ENCODE measurements around the gene ZNF804A.
A peak's percentile ranks its signal among the peaks of the same experiment; 100 is the strongest.

The ZNF804A gene

DNA sequence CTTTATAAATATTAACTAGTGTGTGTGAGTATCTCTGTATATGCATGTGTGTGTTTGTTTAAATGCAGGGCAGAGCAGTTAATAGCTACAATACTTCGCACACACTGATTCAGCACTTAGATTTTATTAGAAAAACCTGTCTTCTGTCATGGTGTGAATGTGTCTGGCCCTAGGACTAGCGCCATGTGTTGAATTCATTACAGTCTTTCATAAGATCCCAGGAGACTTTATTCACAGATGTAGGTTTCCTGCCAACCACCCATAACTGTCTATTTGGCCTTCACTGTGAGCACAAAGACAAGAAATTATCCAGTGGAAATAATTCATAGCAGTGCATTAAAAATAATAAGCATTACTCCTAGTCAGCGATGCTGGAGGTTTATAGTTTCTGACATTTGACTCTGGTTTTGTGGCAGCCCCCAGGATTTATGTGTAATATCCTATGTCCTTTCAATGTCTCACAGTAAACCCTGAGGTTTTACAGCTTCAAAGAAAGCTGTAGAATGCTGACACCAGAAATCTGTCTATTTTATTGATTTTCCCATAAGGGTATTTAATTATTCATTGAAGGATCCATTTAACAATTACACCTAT lies 93.9 kb downstream of the ZNF804A start (continued):
- TF ChIP-seq, protein P1, sequence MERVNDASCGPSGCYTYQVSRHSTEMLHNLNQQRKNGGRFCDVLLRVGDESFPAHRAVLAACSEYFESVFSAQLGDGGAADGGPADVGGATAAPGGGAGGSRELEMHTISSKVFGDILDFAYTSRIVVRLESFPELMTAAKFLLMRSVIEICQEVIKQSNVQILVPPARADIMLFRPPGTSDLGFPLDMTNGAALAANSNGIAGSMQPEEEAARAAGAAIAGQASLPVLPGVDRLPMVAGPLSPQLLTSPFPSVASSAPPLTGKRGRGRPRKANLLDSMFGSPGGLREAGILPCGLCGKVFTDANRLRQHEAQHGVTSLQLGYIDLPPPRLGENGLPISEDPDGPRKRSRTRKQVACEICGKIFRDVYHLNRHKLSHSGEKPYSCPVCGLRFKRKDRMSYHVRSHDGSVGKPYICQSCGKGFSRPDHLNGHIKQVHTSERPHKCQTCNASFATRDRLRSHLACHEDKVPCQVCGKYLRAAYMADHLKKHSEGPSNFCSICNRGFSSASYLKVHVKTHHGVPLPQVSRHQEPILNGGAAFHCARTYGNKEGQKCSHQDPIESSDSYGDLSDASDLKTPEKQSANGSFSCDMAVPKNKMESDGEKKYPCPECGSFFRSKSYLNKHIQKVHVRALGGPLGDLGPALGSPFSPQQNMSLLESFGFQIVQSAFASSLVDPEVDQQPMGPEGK (CRISPR knock-in tag; IDR thresholded peaks at IDR 0.05; ENCODE audit: borderline replicate concordance), result no peak
- TF ChIP-seq, protein P2, sequence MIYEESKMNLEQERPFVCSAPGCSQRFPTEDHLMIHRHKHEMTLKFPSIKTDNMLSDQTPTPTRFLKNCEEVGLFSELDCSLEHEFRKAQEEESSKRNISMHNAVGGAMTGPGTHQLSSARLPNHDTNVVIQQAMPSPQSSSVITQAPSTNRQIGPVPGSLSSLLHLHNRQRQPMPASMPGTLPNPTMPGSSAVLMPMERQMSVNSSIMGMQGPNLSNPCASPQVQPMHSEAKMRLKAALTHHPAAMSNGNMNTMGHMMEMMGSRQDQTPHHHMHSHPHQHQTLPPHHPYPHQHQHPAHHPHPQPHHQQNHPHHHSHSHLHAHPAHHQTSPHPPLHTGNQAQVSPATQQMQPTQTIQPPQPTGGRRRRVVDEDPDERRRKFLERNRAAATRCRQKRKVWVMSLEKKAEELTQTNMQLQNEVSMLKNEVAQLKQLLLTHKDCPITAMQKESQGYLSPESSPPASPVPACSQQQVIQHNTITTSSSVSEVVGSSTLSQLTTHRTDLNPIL (CRISPR knock-in tag; IDR thresholded peaks at IDR 0.05; ENCODE audit: low read depth), result no peak
- TF ChIP-seq ZNF70 (CRISPR knock-in tag; IDR thresholded peaks at IDR 0.05) (no peak), ARNTL (CRISPR knock-in tag; IDR thresholded peaks at IDR 0.05; ENCODE audit: borderline replicate concordance, low read depth) (no peak), CSDC2 (CRISPR knock-in tag; IDR thresholded peaks at IDR 0.05) (no peak), GLIS3 (CRISPR knock-in tag; IDR thresholded peaks at IDR 0.05) (no peak)
- TF ChIP-seq, protein P3, sequence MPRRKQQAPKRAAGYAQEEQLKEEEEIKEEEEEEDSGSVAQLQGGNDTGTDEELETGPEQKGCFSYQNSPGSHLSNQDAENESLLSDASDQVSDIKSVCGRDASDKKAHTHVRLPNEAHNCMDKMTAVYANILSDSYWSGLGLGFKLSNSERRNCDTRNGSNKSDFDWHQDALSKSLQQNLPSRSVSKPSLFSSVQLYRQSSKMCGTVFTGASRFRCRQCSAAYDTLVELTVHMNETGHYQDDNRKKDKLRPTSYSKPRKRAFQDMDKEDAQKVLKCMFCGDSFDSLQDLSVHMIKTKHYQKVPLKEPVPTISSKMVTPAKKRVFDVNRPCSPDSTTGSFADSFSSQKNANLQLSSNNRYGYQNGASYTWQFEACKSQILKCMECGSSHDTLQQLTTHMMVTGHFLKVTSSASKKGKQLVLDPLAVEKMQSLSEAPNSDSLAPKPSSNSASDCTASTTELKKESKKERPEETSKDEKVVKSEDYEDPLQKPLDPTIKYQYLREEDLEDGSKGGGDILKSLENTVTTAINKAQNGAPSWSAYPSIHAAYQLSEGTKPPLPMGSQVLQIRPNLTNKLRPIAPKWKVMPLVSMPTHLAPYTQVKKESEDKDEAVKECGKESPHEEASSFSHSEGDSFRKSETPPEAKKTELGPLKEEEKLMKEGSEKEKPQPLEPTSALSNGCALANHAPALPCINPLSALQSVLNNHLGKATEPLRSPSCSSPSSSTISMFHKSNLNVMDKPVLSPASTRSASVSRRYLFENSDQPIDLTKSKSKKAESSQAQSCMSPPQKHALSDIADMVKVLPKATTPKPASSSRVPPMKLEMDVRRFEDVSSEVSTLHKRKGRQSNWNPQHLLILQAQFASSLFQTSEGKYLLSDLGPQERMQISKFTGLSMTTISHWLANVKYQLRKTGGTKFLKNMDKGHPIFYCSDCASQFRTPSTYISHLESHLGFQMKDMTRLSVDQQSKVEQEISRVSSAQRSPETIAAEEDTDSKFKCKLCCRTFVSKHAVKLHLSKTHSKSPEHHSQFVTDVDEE (CRISPR knock-in tag; IDR thresholded peaks at IDR 0.05), result peak; percentile 60; the same call in 1 of the 2 replicates

DNA sequence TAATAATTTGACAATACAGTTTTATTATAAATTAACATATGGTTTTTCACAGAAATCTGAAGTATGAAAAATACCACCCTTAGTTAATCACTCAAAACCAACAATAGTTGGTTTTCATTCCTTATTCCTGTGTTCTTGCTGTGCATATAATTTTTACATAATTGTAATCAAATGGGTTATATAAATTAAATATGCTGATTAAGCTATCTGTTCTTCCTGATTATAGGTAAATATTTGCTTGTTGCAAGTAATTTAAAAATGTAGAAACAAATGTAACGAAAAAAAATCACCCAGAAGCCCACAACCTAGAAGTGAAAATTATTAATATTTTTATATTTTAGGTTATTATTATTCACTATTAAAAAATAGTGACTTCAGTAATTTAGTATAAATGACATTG lies 98.3 kb downstream of the ZNF804A start:
- TF ChIP-seq, protein P3 (CRISPR knock-in tag; IDR thresholded peaks at IDR 0.05), result no peak
- TF ChIP-seq ZNF70 (CRISPR knock-in tag; IDR thresholded peaks at IDR 0.05) (no peak), PPARA (CRISPR knock-in tag; IDR thresholded peaks at IDR 0.05; ENCODE audit: borderline replicate concordance) (no peak)
- no peak for ATAC-seq

DNA sequence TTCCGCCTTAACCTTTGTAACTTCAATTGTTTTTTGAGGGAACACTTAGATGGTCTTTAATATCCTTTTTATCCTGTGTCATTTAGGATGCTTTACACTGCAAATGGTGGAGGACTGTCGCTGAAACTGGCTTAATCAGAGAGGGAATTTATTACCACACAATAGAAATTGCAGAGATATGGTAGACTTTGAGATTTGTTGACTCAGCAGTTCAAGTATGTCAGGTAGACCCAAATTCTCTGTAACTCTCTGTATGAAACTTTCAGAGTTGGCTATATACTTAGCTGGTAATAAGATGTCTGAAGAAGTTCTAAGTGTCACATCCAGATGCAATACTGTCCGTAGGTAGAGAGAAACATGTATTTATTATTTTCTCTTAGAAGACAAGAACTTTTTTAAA lies 100.1 kb downstream of the ZNF804A start:
- no peak for ATAC-seq
- no peak for TF ChIP-seq ZC3H10 (CRISPR knock-in tag; IDR thresholded peaks at IDR 0.05)
- TF ChIP-seq, protein P4, sequence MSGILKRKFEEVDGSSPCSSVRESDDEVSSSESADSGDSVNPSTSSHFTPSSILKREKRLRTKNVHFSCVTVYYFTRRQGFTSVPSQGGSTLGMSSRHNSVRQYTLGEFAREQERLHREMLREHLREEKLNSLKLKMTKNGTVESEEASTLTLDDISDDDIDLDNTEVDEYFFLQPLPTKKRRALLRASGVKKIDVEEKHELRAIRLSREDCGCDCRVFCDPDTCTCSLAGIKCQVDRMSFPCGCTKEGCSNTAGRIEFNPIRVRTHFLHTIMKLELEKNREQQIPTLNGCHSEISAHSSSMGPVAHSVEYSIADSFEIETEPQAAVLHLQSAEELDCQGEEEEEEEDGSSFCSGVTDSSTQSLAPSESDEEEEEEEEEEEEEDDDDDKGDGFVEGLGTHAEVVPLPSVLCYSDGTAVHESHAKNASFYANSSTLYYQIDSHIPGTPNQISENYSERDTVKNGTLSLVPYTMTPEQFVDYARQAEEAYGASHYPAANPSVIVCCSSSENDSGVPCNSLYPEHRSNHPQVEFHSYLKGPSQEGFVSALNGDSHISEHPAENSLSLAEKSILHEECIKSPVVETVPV (CRISPR knock-in tag; IDR thresholded peaks at IDR 0.05), result no peak

DNA sequence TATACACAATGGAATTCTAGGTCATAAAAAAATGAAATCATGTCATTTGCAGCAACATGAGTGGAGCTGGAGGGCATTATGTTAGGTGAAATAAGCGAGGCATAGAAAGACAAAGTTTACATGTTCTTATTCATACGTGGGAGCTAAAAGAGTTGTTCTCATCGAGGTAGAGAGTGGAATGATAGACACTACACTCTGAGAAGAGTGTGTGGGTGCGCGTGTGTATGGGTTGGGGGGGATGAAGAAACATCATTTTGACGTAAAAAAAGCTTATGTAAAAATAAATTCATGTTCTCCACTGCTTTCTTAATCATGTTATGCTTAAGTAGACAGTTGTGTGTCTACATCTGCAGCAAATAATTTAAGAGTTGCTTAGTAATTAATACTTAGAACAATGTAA lies 123.6 kb downstream of the ZNF804A start:
- no peak for TF ChIP-seq OSR1 (CRISPR knock-in tag; IDR thresholded peaks at IDR 0.05)
- no peak for TF ChIP-seq ZC3H10 (CRISPR knock-in tag; IDR thresholded peaks at IDR 0.05)
- no peak for TF ChIP-seq ISL1 (CRISPR knock-in tag; IDR thresholded peaks at IDR 0.05)
- TF ChIP-seq ZNF565 (CRISPR knock-in tag; conservative IDR thresholded peaks at IDR 0.05; ENCODE audit: low read depth), result no peak
- no peak for TF ChIP-seq ZNF8 (CRISPR knock-in tag; IDR thresholded peaks at IDR 0.05)
- no peak for TF ChIP-seq BACH2 (CRISPR knock-in tag; IDR thresholded peaks at IDR 0.05; ENCODE audit: borderline replicate concordance)

DNA sequence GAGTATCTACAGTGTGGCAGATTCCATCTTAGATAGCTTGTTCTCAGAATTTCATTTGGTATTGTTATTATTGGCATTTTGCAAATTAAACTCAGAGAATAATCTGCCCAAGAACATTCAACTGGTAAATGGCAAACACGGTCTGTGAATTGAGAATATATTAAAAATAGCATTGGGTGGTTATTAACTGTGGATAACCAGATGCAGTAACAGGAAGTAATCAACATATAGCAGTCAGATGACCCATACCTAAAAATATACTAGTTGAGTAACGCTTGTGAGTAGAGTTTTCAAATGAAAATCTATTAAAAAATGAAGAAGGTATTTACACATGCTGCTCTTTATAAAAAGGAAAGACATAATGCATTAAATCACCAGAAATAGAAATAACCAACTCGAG lies 129.5 kb downstream of the ZNF804A start:
- ATAC-seq, result no peak
- TF ChIP-seq GLIS3 (CRISPR knock-in tag; IDR thresholded peaks at IDR 0.05) (no peak), ZNF8 (CRISPR knock-in tag; IDR thresholded peaks at IDR 0.05) (no peak), ESRRG (CRISPR knock-in tag; IDR thresholded peaks at IDR 0.05) (no peak), ZFP30 (CRISPR knock-in tag; IDR thresholded peaks at IDR 0.05) (no peak), CSDC2 (CRISPR knock-in tag; IDR thresholded peaks at IDR 0.05) (no peak), ZNF70 (CRISPR knock-in tag; IDR thresholded peaks at IDR 0.05) (no peak), ZFP3 (CRISPR knock-in tag; IDR thresholded peaks at IDR 0.05) (no peak), ISL1 (CRISPR knock-in tag; IDR thresholded peaks at IDR 0.05) (no peak), ZC3H10 (CRISPR knock-in tag; IDR thresholded peaks at IDR 0.05) (no peak), ZNF565 (CRISPR knock-in tag; conservative IDR thresholded peaks at IDR 0.05; ENCODE audit: low read depth) (no peak), OSR1 (CRISPR knock-in tag; IDR thresholded peaks at IDR 0.05) (no peak), RARB (CRISPR knock-in tag; IDR thresholded peaks at IDR 0.05) (no peak), TCF4 (CRISPR knock-in tag; IDR thresholded peaks at IDR 0.05; ENCODE audit: borderline replicate concordance) (no peak), SNAI2 (CRISPR knock-in tag; IDR thresholded peaks at IDR 0.05) (no peak)
- TF ChIP-seq, protein P4 (CRISPR knock-in tag; IDR thresholded peaks at IDR 0.05), result no peak

More for the DNA sequence above, 123.6 kb downstream of the ZNF804A start:
- ATAC-seq, result no peak

All from SK-N-SH treated with all-trans-retinoic acid at 6 μM for 48 hours (cell line).